ENCODE data around the gene VANGL1. TPM values are rescaled to one million over a fixed set of nuclear protein-coding genes. Genes with fewer than 3 reads are reported as not detected.

Gene VANGL1
- total RNA-seq, 1 donor from 2014 or later = 3.6 TPM

DNA sequence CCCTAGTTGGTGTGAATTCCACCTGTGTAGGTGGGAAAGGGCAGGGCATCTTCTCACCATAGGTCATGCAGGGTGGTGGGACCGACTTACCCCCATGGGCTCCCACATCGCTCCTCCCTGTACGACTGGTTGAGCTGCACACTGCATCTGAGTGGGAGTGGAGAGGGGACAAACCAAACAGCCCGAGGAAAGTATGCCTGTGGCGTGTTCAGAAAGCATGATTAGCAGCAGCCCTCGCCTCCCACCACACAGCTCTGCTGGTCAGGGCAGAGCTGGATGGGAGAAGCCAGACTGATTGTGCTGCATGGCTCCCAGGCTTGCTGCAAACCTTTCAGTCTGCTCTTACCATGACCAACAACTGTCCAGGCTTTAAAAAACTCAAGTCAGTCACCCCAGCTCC is 24.4 kb downstream of the VANGL1 start:
- DNase-seq (ENCODE audit: low spot score) = no peak
- no peak for ATAC-seq

DNA sequence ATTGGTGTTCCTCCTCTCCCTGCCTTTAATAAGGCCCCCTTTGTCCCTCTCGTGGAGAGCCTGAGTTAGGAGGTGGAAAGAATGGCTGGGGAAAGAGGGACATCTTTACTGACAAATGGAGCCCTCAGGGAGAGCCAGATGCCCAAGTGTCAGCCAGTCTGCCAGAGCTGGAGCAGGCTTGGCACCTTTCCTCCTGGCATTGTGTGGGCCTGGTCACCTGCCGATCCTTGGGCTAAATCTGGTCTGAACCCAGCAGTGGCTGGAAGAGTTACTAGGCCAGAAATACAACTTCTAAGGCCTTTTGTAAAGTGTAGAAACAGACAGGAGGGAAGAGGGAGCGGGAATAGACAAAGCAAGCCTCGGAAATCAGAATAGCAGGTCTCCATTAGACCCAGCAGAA is 24.9 kb downstream of the VANGL1 start:
- DNase-seq (ENCODE audit: low spot score) (no peak), ATAC-seq (peak; percentile 69)

DNA sequence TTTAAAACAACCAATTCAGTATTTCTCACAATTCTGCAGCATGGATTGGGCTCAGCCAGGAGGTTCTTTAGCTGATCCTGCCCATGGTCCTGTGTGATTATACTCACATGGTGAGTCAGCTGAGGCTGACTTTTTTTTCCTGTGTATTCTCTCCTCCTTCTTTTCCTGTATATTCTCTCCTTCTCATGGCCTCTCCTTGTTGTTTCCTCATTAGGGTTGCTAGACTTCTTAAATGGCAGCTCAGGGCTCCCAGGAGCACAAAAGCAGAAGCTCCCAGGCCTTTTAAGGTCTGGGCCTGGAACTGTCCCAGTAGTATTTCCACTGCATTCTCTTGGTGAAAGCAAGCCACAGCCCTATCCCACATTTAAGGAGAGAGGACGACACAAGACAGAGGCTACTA is 26.8 kb downstream of the VANGL1 start:
- DNase-seq (ENCODE audit: low spot score) (no peak), ATAC-seq (no peak)

DNA sequence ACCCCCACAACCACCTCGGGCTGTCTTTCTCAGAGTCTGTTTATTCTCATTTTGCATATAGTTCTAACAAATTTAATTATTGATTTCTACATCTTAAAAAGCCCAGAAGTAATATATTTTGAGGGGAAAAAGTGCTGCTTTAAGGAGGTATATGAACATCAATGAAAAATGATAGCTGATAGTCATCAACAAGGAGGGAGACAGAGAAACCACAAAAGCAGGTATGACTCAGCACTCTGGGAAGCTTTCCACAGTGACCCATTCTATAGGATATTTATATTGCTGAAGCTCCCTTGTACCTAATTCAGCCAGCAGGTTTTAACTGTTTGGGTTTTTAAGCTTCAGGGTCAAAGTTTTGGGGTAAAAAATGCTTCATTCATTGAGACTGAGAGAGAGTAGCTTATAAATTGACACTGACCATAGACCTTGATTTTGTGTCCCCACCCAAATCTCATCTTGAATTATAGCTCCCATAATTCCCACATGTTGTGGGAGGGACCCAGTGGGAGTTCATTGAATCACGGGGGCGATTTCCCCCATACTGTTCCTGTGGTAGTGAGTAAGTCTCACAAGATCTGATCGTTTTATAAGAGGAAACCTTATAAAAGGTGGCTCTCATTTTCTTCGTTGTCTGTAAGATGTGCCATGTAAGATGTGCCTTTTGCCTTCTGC is 27.4 kb downstream of the VANGL1 start:
- no peak for DNase-seq (ENCODE audit: low spot score)
- no peak for ATAC-seq

DNA sequence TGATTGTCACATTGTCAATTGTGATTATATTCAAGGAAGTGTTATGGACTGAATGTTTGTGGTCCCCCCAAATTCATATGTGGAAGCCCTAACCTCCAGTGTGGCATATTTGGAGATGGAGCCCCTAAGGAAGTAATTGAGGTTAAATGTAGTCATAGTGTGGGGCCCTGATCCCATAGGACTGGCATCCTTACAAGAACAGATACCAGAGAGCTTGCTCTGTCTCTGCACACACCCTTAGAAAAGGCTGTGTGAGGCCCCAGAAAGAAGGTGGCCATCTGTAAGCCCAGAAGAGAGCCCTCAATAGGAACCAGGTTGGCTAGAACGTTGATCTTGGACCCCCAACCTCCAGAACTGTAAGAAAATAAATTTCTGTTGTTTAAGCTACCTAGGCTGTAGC is 28.1 kb downstream of the VANGL1 start:
- DNase-seq (ENCODE audit: low spot score) (no peak), ATAC-seq (no peak)

DNA sequence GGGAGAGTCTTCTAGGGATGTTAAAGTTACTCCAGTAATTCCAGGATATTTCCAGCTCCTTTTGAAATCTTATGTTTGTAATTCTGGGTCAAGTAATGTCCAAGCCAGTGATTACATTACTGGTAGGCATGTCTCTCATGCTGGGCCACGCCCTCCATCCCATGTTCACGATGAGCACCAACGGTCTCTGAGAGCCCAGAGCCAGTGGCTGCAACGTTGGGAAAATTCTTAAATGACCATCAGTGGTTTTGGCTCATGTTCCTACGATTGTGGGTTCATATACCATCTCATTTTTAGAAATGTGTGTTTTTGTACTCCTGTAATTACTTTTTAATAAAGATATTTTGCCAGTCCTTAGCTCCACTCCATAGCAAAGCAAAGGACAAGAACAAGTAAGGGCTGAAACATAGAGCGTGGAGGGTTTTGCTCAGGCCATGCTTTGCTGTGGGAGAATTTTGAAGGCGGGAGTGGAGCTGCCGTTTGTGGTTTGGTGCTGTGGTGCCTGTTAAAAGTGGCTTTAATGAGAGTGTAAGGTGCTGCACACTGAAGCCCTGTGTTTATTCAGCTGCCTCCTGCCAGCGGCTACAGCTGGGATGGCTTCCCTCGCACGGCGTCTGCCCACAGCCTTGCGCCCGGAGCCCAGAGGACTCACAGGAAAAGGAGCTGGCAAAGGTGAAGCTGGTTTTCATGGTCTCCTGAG is 28.9 kb downstream of the VANGL1 start:
- DNase-seq (ENCODE audit: low spot score) (no peak), ATAC-seq (no peak)

DNA sequence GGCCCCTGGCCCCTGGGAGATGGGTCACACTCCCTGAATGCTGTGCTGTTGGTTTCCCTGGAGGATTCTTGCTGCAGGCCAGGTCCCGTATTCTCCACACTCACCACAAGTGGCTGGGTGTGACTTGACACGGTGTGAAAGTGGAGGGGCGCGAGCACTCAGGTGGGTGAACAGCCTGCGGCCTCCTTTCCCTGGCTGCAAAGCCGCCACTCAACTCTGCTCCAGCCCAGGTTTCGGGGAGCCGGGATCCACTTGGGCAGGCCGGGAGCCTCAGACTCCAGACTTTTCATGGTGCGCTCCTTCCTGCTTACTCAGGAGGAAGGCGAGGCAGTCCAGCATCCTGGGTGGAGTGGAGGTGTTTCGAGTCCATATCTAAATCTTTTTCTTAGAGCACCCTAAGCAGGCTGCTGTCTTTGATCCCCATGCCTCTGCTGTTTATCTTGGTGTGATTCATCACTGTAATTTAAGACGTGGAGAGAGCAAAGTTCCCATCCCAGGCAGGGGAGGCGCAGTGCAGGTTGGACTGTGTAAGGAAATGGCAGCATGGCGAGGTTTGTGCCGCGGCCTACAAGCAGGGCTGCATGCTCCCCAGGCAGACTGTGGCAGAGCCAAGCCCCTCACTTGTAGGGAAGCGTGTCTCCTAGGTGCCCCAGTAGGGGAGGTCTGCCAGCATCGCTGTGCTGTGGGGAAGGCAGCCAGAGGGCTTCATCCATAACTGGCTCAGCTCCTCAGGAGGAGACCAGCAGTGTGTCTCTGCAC is 29.6 kb downstream of the VANGL1 start:
- DNase-seq (ENCODE audit: low spot score) = no peak
- ATAC-seq = no peak

DNA sequence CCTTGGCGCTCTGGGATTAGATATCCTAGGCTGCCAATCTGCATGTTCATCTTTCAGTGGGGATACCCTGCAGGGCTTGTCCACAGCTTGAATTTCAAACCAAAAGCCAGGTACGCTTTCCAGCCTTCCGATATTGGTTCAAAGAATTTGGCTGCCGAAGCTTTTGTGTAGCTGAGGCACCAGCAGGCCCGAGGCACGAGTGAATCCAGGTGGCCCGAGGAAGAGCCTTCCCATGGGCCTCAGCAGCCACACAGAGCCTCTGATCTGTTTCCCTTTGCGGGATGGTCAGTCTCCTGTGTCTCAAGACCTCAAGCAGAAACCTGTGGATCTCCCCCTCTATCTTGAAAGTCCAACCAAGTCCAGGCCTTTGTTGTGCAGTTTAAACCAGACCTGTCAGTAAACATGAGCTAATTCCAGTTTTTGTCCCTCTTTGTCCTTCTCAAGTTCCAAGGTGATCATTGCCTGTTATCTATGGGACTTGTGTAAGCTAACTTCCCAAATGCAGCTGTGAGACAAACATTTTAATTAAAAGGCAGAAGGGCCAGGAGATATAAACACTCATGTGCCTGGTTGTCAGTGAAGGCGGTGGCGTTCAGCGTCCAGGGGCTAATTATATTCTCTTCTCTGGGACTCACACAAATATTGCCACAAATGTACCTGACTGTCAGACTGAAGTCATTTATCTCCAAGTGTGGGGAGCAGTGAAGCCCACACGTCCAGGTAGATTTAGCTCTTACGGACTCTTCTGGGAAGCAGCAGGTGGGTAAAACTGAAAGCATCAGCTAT is 30.6 kb downstream of the VANGL1 start:
- DNase-seq (ENCODE audit: low spot score) (no peak), ATAC-seq (no peak)

DNA sequence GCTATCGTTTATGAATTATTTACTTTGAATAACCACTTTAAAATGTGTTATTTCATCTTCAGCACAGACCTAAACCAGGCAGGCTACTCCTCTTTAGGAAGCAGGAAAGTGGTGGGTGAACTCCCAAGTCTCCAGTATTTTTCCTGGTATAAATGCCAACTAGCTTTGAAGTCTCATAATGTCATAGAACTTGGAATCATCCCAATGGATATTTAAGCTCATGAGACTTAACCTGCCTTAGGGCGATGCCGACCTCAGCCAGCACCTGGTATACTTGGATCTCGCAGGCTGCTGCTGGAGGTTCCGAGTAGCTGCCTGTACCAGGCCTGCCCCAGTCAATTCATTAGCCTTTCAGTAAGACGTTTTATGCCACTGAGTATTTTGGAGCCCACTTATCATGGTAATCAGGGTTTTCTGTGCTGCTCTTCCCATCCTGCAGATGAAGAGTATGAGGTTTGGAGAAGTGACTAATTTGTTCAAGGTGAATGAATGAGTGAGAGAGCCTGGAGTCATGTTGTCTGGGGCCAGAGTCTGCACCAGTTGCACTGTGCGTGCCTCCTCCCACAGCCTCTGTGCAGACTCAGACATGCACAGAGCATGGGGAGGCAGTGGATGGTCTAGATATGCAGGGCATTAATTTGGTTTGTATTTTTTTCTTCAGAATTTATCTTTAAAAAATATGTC is 34.9 kb downstream of the VANGL1 start:
- DNase-seq (ENCODE audit: low spot score) (no peak), ATAC-seq (no peak)

DNA sequence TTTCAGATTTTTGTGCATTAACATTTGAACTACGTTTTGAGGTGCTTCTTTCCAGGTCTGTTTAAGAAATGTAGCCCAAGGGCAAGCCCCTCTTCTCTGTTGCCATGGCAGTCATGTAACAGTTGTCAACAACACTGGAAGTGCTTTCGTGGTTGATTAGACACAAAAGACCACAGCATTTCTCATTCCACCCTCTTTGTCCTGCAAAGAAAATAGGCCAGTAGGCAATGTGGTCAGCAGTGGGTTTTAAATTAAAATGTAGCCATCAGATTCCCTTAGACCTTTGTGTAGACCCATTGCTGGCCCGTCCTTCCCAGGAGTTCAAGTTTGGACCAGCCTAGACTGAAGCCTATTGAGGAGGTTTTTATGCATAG is 35.4 kb downstream of the VANGL1 start:
- no peak for DNase-seq (ENCODE audit: low spot score)
- no peak for ATAC-seq

DNA sequence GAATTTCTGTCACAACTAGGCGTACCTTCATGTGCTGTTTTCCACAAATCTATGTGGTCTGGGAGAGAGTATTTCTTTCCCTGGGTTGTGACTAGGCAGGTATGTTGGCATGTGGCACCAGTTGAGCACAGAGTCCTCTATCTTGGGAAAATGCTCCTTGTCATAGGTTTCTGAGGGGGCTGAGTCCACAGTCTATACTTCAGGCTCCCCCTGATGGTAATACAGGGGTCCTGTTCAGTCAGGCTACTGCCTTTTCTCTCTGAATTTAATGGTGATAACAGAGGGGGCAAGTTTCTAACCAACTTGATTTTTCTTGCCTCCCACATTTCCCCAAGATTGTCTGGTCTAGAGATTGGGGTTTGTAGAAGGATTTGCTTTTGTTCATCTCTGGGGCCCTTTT is 35.8 kb downstream of the VANGL1 start:
- ATAC-seq (no peak), DNase-seq (ENCODE audit: low spot score) (no peak)

DNA sequence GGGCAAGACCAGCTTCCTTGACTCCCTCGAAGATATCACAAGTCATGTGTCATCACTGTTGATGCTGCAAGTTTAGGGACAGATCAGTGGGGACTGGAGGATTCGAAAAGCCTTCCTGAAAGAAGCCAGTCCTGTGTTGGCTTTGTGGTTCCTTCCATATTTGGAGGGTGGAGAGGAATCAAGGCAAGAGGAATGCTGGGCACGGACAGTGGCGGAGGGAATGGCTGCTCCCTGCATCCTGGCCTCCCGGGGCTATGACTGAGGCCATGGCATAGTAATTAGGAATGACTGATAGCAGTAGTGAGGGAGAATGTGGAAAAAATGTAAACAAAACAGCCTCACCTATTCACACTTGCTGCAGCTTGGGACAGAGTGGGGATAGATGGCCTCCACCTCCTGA is 36.4 kb downstream of the VANGL1 start:
- no peak for DNase-seq (ENCODE audit: low spot score)
- ATAC-seq = no peak

DNA sequence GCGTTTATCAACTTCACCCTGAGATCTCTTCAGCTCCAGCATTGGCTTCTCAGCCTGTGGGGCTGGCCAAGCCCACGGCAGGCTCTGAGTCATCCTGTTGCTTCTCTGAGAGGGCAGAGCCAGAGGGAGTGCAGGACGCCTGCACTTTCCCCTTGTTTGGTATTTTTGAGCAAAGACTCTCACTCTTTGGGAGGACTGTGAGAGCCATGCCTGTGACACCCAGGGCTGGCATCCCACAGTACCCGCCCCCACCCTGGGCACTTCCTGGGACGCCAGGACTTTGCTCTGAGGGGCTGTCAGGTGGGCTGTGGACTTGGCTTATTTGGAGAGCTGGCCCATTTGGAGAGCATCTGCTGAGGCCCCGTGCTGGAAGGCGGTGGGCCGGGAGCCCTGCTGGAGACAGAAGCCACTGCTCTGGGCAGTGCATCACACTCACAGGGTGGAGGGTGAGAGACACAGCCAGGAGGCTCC is 37.4 kb downstream of the VANGL1 start:
- ATAC-seq (no peak), DNase-seq (ENCODE audit: low spot score) (no peak)

DNA sequence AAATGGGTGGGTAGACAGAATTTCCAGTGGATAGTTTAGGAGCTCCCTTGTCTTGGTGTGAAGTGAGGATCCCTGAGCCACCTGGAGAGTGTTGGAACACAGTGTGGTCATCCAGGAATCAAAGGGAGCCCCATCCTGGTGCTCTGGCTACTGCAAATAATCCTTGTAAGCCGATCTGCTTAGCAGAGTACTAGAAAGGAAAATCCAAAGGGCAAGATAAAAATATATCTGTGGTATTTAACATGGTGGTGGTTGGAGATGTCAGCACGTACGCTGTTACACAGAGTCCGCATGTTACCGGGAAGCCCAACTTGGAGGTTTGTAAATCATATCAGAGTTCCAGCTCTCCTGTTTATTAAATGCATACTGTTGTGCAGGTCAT is 39.0 kb downstream of the VANGL1 start:
- ATAC-seq = no peak

DNA sequence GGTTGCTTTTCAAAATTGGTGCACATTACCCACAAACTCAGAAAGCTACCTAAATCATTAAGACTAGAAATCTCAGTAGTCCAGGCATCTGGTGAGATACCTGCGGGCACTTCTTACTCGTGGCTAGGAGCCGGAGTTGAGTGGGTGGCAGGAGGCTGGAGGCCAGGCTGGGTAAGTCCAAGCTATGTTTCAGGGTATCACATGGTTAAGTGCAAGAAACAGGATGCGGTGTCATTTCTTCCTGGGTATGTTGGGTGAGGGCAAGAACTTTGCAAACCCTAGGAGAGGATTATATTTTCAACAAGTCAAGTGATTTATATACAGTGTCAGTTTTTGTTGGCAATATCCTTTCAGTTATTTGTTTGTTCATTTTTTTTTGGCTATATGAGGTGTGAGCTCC is 41.0 kb downstream of the VANGL1 start:
- DNase-seq (ENCODE audit: low spot score) = no peak

More for the DNA sequence above, 39.0 kb downstream of the VANGL1 start:
- no peak for DNase-seq (ENCODE audit: low spot score)

DNA sequence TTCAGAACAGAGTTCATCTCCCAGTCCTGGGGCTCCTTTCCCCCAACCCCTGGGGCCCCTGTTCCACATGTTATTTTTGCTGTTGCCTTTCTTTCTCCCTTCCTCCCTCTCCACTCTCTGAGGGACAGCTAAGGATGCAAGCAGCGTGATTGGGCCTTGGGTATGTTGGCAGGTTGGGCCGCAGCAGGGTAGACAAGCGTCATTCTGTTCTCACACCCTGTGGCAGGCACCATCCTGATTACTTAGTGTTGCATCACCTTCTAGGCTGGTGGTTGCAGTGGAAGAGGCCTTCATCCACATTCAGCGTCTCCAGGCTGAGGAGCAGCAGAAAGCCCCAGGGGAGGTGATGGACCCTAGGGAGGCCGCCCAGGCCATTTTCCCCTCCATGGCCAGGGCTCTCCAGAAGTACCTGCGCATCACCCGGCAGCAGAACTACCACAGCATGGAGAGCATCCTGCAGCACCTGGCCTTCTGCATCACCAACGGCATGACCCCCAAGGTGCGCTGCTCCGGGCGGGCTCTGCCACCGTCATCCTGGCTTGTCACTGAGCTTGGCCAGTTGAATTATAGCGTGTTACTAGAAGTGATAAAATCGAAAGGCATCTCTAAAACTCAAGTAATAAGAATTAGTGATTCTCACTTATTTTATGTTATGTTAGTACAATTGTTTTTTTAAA is 43.4 kb downstream of the VANGL1 start:
- no peak for ATAC-seq
- no peak for DNase-seq (ENCODE audit: low spot score)

More for the DNA sequence above, 41.0 kb downstream of the VANGL1 start:
- ATAC-seq = no peak

DNA sequence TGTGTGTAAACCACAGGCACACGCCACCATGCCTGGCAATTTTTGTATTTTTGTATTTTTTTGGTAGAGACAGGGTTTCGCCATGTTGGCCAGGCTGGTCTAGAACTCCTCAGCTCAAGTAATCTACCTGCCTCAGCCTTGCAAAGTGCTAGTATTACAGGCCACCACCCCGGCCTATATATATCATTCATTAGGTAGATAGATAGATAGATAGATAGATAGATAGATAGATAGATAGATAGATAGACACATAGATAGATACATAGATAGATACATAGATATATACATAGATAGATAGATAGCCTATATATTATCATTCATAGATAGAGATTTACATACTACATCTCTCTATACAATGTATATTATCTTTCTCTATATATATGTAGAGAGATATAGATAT is 46.0 kb downstream of the VANGL1 start:
- DNase-seq (ENCODE audit: low spot score) (no peak), ATAC-seq (no peak)

DNA sequence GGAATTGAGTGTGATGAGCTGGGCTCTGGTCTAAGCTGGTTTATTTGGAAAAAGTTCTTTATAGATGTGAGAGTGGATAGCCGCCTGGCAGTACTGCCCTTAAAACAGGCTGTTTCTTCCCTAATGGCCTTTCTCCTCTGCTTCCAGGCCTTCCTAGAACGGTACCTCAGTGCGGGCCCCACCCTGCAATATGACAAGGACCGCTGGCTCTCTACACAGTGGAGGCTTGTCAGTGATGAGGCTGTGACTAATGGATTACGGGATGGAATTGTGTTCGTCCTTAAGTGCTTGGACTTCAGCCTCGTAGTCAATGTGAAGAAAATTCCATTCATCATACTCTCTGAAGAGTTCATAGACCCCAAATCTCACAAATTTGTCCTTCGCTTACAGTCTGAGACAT is 49.2 kb downstream of the VANGL1 start:
- no peak for DNase-seq (ENCODE audit: low spot score)
- ATAC-seq = no peak

DNA sequence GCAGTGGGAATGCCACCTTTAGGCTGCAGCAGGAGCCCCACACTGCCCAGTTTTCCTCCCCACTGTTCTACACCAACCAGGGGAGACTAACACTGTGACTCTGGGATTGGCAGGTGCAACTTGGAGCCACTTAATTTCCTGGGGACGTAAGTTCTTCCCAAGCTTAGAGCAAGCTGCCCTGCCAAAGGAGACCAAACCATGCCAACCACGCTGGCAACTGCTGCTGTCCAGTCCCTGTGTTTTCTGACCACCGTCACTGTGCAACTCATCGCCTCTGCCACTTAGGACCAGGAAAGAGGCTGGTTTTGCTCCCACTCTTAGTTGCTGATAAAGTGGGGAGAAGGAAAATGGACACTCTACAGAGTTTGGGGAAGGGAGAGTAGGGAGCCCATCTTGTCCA is 50.5 kb downstream of the VANGL1 start:
- no peak for DNase-seq (ENCODE audit: low spot score)
- no peak for ATAC-seq

DNA sequence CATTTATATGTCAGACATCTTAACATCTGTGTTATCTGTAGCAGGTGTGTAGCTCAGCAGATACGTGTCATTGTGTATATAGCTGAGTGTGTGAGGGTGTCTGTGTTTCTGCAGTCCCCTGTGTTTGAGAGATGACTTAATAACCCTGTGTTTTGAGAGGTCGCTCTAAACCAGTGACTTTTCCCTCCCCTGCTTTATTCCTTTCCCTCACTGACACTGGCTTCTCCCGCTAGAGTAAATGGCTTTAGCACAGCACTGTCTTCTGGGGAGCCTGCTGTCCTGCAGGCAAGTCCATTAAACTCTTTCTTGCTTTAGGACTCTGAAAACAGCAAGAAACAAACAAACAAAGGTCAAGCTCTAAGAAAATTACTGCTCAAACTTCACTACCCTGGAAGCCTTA is 53.0 kb downstream of the VANGL1 start:
- no peak for ATAC-seq
- DNase-seq (ENCODE audit: low spot score) = no peak
